HG02623 (cell line): ENCODE measurements around the gene CACNA1I.
"Not testable (repeated sequence)": the region's sequence is repeated elsewhere in the genome, so short reads cannot be mapped to it uniquely, and the experiment has no call there.

Source experiments
- ATAC-seq: cut with Tn5 transposase; IDR thresholded peaks from one replicate; pipeline ENCODE4 v1.9.1; 2021; ENCODE audit warnings: moderate library complexity; ENCODE audit not compliant: unreplicated experiment

Gene CACNA1I

DNA sequence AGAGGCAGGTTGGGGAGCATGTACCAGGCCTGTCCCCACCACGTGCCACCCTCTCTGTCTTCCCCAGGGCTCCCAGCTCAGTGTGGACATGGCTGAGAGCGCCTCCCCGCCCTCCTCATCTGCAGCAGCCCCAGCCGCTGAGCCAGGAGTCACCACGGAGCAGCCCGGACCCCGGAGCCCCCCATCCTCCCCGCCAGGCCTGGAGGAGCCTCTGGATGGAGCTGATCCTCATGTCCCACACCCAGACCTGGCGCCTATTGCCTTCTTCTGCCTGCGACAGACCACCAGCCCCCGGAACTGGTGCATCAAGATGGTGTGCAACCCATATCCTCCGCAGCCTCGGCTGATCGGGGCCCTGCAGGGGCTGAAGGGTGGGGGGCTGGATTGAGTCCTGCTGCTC, at the start of gene CACNA1I:
Gene CACNA1I (plus strand): TSS at position 89 of the 400 bp plus-strand sequence. CDS start 0 bp downstream, at position 89.
- no peak for ATAC-seq

- peak; percentile 4 for ATAC-seq
Observed at GRCh38 chr22:39521106-39521885, 49.3 kb upstream of the CACNA1I start.

DNA sequence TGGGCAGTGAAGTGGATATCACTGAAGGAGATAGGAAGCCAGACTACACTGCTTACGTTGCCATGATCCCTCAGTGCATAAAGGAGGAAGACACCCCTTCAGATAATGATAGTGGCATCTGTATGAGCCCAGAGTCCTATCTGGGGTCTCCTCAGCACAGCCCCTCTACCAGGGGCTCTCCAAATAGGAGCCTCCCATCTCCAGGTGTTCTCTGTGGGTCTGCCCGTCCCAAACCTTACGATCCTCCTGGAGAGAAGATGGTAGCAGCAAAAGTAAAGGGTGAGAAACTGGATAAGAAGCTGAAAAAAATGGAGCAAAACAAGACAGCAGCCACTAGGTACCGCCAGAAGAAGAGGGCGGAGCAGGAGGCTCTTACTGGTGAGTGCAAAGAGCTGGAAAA, 48.5 kb upstream of the CACNA1I start:
- ATAC-seq: not testable (repeated sequence)

GRCh38 chr22:39522567-39523300, 47.8 kb upstream of the CACNA1I start:
- ATAC-seq: no peak

GRCh38 chr22:39524089-39524752, 46.3 kb upstream of the CACNA1I start:
- no peak for ATAC-seq

DNA sequence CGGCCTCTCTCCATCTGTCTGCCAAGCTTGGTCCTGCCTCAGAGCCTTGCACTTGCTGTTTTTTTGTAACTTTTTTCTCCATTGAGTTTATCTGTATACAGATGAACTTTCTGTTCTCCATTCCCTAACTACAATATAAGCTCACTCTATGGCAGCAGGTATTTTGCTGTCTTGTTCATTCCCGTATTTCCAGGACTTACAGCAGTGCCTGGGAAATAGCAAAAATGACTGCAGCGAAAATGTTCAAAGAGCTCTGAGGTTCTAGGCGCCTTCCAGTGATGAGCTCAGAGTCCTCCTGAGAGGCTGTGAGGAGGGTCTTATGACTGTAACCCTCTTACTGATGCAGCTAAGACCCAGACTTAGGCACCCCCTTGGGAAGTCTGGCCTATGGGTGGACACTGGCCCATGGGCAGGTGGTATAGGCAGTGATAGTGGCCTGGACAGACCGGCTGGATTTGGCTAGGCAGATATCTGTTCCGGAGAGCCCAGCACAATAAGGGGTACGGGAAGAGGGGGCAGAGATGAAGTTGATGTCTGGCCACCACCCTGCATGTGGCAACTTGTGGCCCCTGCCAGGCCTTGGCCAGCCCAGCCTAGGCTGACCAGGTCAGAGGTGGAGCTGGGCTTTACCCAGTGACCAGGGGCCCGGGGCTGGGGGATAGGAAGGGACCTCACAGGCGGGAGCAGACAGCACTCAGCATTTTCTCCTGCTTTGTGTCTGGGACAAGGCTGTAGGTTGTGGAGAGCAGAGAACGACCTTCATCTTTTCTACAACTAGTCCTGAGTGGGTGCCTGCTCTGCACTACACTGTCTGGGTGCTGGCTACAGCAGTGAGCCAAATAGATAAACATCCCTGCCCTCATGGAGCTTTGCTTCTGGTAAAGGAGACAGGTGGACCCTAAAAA, 45.5 kb upstream of the CACNA1I start:
- no peak for ATAC-seq

DNA sequence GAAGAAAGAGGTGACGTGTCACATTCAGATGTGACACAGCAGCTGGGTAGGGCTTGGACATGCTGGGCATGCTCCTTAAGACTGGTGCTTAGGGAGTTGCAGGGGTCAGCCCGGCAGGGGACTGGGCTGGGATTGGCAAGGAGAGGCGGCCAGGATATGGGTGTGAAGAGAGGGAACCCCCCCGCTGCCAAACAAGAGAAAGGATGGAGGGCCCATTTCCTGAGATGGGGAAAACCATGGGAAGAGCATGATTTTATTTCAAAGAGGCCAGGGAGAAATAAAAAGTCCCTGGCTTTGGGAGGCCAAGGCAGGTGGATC, 44.9 kb upstream of the CACNA1I start:
- no peak for ATAC-seq

DNA sequence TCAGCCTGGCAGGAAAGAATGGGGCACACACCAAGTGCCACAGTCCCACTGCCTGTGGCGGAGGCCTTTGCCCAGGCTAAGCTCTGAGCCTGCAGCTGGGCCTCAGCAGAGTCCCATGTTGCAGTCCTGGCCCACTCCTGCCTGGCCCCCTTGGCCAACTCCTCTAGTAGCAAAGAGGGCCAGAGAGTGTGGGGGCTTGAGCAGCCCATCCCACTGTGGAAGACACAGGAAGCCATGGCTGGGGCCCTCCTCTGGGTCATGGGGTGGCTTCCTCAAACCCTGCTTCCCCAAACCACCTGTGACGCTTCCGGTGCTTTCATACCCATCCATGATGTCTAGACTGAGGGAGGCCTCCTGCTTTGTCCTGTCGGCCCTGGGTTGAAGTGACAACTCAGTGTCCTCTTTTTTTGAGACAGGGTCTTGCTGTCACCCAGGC, 43.8 kb upstream of the CACNA1I start:
- no peak for ATAC-seq

DNA sequence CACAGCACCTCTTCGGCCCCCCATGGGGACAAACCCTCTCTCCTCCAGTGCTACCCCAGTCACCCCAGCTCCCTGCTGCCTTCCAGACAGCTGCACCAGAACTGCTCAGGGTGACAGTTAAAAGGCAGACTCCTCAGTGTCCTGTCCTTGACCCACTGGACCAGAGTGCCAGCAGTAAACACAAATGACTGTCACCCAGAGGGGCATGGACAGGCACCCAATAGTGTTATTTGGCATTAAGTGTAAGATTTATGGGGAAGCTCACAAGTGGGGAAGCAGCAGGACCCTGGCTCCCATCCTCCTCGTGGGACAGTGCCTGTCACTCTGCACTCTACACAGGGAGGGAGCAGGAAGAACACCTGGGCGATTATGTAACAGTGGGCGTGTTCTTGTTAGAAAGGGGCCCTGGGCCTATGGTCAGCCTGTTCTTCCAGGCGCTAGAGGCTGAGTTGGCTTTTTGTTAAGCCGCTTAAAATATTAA, 43.0 kb upstream of the CACNA1I start:
- ATAC-seq: no peak

DNA sequence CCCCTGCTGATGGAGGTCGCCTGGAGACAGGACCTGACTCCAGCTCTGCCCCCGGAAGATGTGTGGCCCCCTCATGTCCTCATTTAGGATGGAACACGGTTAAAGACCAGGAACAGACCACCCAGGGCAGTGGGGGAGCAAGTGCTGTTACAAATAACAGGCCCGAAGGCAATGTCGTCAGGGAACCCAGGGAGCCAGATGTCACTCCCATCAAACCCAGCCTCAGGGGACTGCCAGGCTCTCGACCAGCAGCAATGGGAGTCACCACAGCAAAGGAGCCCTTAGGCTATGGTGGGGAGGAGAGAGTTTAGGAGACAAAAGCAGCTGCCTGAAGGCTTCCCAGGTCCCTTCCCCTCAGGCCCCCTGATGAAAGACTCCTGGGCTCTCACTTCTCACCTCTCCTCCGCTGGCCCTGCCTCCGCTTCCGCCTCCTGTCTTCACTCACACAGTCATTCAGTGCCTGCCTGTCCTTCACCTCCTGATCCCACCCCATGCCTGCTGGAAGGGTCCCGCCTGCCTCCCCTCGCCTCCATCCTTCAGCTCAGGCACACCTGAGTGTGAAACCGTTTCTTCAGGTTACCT, 42.4 kb upstream of the CACNA1I start:
- no peak for ATAC-seq

GRCh38 chr22:39528681-39529486, 41.7 kb upstream of the CACNA1I start:
- no peak for ATAC-seq

DNA sequence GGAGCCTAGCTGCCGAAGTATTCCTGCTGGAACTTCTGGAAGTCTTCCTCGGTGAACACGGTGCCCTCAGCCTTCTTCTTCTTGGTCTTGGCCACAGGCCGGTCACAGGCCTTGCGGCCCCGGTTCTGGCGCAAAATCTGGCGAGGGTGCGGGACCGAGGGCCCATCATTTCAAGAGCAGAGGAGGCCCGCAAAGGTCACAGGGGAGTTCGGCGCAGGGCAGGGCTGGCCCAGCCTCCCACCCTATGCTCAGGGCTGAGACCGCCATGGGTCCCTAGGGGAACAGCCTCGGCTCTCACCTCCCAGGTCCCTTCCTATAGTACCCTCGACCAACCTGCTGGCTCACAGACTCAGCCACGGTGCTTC, 41.1 kb upstream of the CACNA1I start:
- ATAC-seq: no peak

GRCh38 chr22:39530116-39530515, 40.4 kb upstream of the CACNA1I start:
- ATAC-seq: no peak

DNA sequence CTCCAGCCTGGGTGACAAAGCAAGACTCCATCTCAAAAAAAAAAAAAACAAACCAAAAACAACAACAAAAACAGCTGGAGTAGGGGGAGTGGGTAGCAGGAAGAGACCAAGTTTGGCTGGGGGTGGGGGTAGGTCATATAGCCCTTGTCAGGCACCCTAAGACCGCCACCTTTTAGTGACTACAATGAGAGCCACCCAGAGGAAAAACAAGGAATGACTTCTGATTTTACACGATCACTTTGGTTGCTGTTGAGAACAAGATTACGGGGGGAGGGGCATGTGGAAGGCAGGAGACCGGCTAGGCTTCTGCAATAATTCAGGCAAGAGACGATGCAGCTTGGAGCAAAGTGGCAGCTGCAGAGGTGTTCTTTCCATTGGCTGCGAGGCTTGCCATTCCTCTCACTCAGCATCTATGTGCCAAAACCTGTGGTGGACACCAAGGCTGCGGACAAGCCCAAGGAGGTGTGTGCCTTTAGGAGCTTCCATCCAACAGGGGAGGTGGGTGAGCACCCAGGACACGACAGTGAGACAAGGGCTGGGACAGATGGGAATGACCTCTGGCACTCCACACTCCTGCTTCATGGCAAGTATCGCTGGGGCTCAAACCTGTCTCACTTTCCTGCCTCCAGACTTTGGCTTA, 39.7 kb upstream of the CACNA1I start:
- ATAC-seq: no peak

DNA sequence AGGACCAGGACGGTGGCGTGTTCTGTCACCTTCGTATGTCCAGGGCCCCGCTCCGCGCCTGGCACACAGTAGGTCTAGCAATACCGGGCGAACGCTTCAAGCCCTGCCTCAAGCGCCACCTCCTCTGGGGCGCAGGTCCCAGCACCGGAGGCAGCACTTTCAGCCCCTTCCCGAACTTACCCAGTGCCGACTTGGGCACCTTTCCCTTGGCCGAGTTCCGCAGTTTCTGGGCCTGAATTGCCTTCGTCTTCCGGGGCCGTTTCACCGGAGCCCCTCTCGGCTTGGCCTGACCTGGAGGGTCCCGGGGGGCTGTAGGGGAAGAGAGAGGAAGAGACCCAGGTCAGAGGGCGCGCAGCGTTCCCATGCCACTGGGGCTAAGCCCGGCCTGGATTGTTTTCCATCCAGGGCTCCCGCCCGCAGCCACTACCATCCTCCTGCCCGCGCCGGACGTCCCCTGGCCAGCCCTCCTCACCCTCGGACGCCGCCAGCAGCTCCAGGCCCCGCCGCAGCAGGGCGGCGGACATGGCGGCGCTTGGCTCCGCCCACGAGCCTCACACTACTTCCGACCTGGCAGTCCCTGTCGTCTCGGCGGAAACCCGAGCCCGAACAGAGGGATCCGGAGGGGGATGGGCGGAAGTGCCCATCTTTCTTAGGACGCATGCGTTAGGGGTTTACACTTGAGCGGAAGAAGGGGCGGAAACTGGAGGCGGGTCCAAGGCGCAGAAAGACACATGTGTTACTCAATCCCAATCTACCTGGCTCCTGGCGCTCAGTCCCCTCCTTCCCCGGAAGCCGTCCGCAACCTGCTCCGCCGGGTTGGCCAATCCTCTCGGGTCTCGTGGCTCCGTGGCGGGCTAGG, 38.1 kb upstream of the CACNA1I start, which contains the start of gene RPS19BP1:
Gene RPS19BP1 (minus strand): TSS at position 534 of the 859 bp plus-strand sequence. CDS start 10 bp downstream, at position 524.
- ATAC-seq: peak; percentile 73

GRCh38 chr22:39534092-39534506, 36.5 kb upstream of the CACNA1I start:
- ATAC-seq: no peak

GRCh38 chr22:39534591-39535356, 35.8 kb upstream of the CACNA1I start:
- ATAC-seq: no peak
